ENCODE data around the gene C1QTNF5. TPM values are rescaled to one million over a fixed set of nuclear protein-coding genes. Genes with fewer than 3 reads are reported as not detected.
A peak's percentile ranks its signal among the peaks of the same experiment; 100 is the strongest.

C1QTNF5 gene
- total RNA-seq, 1 experiment from 2014 or later = 3.0 TPM

DNA sequence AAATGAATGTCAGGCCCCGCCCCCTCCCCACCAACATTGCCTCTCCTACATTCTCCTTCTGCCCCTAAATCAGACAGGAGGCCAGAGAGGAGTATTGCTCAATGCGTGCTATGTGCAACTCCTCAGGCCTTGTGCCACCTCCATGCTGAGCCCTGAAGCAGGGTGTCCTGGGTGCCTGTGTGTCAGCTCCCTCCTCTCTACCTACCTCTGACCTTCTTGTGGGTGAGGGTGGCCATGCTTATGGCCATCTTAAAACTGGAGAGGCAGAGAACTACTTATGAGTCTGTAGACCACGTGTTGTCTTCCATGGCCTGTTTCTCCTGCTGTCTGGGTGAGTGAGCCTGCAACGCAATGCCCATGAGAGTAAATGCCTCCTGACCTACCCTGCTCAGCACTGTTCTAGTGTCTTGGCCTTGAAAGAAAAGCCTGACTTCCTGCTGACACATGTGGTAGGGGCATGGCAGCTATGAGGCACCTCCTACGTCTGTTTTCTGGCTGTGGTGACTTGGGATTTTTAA is 34.3 kb downstream of the C1QTNF5 start:
- peak overlapping the region; percentile 64; the same call in 1 of the 2 replicates for H3K27ac Mint-ChIP-seq
- no peak overlapping the region for H3K4me3 Mint-ChIP-seq
- ChIA-PET CTCF (interaction anchor here (0.6 to 2.9 kb wide), 18 partner anchors 10 to 1095 kb away, joined by 3 to 46 read pairs (median 4); partner anchors contain the start of genes C1QTNF5, CBL and MCAM), POLR2A (interaction anchor here (1.0 to 1.6 kb wide), 3 partner anchors 9 to 14 kb away, joined by 3 to 8 read pairs (median 3); partner anchors contain the start of gene MCAM)
- no peaks in the 10 kb centered on the region for H3K9me3 Mint-ChIP-seq
- DNase-seq (ENCODE audit: low spot score) (no peak), ATAC-seq (peak; percentile 14; the same call in 1 of the 2 replicates)
- H3K4me1 Mint-ChIP-seq = peaks cover 14% of the 10 kb centered on the region
- H3K27me3 Mint-ChIP-seq (ENCODE audit: low read depth) = no peaks in the 10 kb centered on the region
- H3K36me3 Mint-ChIP-seq = peaks cover 40% of the 10 kb centered on the region
- TF ChIP-seq CREM (CRISPR knock-in tag; IDR thresholded peaks at IDR 0.05) = no peak

DNA sequence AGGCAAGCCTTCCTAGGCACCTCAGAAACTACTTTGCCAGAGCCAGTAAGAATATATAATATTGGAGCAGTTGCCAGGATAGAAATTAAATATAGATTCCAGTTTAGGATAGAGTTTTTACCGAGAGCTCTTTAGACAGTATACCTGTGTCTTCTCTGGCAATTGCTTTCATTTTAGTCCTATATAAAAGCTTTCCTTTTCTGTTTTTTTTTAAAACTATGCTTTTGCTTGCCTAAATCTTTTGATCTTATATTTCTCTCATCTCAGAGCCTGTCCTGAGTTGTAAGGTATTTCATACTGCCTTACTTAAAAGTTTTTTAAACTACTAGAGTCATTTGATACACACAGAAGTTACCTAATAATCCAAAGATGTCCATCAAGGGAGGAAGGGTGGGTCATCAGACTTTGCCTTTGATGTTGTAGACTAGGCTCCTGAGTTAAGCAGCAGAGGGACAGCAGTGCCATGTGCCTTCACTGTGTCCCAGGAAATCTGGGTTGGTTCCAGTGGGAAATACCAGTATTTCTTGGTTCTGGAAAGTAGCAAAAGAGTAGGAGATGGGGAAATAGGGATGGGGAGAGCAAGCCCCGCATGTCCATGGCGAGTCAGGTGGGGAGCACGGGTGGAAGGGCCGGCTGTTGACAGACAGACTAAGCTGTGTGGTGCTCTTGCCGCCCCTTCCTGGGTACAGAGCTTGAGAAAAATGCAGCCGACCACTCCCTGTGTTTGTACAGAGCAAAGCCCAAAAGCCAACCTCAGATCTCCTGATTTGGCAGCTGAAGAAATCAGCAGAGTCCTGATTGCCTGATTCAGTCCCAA is 34.9 kb downstream of the C1QTNF5 start:
- no peaks in the 10 kb centered on the region for H3K27me3 Mint-ChIP-seq (ENCODE audit: low read depth)
- ChIA-PET POLR2A (interaction anchor here (1.0 to 1.6 kb wide), 2 partner anchors 12 to 15 kb away, joined by 3 read pairs; partner anchors contain the start of gene MCAM), CTCF (interaction anchor here (0.7 to 2.9 kb wide), 6 partner anchors 10 to 1094 kb away, joined by 3 to 46 read pairs (median 10); partner anchors contain the start of genes CBL and MCAM)
- DNase-seq (ENCODE audit: low spot score) (no peak), ATAC-seq (no peak)
- H3K9me3 Mint-ChIP-seq = no peaks in the 10 kb centered on the region
- H3K27ac Mint-ChIP-seq = peak overlapping the region; percentile 82
- H3K4me1 Mint-ChIP-seq = peaks cover 14% of the 10 kb centered on the region
- TF ChIP-seq ZNF671 (CRISPR knock-in tag; IDR thresholded peaks at IDR 0.05) (no peak), NR1H2 (CRISPR knock-in tag; IDR thresholded peaks at IDR 0.05) (no peak), ZBTB21 (CRISPR knock-in tag; IDR thresholded peaks at IDR 0.05; ENCODE audit: borderline replicate concordance) (no peak), ATF2 (CRISPR knock-in tag; IDR thresholded peaks at IDR 0.05; ENCODE audit: borderline replicate concordance, low read depth) (no peak), ZNF512 (CRISPR knock-in tag; IDR thresholded peaks at IDR 0.05; ENCODE audit: borderline replicate concordance) (no peak), FOXJ3 (CRISPR knock-in tag; IDR thresholded peaks at IDR 0.05; ENCODE audit: borderline replicate concordance) (no peak), PRRX2 (CRISPR knock-in tag; IDR thresholded peaks at IDR 0.05) (no peak), TEAD4 (CRISPR knock-in tag; IDR thresholded peaks at IDR 0.05) (no peak), JAZF1 (CRISPR knock-in tag; IDR thresholded peaks at IDR 0.05) (no peak), IRF2 (CRISPR knock-in tag; IDR thresholded peaks at IDR 0.05; ENCODE audit: borderline replicate concordance, low read depth) (no peak), ELF4 (CRISPR knock-in tag; IDR thresholded peaks at IDR 0.05; ENCODE audit: low read depth) (no peak), CBFB (CRISPR knock-in tag; IDR thresholded peaks at IDR 0.05; ENCODE audit: low read depth) (no peak), NFE2L1 (CRISPR knock-in tag; IDR thresholded peaks at IDR 0.05) (no peak), CREM (CRISPR knock-in tag; IDR thresholded peaks at IDR 0.05) (no peak), SMAD4 (CRISPR knock-in tag; IDR thresholded peaks at IDR 0.05) (no peak), MXD4 (CRISPR knock-in tag; IDR thresholded peaks at IDR 0.05; ENCODE audit: borderline replicate concordance) (no peak), NR3C1 (CRISPR knock-in tag; conservative IDR thresholded peaks at IDR 0.05; ENCODE audit: low read depth) (no peak), ETV6 (CRISPR knock-in tag; IDR thresholded peaks at IDR 0.05) (no peak)
- TF ChIP-seq, protein P1, sequence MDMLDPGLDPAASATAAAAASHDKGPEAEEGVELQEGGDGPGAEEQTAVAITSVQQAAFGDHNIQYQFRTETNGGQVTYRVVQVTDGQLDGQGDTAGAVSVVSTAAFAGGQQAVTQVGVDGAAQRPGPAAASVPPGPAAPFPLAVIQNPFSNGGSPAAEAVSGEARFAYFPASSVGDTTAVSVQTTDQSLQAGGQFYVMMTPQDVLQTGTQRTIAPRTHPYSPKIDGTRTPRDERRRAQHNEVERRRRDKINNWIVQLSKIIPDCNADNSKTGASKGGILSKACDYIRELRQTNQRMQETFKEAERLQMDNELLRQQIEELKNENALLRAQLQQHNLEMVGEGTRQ (CRISPR knock-in tag; IDR thresholded peaks at IDR 0.05) = no peak
- TF ChIP-seq, protein P2, sequence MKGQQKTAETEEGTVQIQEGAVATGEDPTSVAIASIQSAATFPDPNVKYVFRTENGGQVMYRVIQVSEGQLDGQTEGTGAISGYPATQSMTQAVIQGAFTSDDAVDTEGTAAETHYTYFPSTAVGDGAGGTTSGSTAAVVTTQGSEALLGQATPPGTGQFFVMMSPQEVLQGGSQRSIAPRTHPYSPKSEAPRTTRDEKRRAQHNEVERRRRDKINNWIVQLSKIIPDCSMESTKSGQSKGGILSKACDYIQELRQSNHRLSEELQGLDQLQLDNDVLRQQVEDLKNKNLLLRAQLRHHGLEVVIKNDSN (CRISPR knock-in tag; IDR thresholded peaks at IDR 0.05) = no peak
- no peak overlapping the region for H3K4me3 Mint-ChIP-seq
- H3K36me3 Mint-ChIP-seq = peaks cover 43% of the 10 kb centered on the region

Data from WTC11 (cell line).